Peyer's patch (tissue), 4 donors: ENCODE results near the gene NHLRC4.

Experiments used
- POLR2A ChIP-seq, 2 donors: fragments of 450-650 bp; IDR thresholded peaks; one replicate each; pipeline ENCODE4 v1.5.1; 2017; ENCODE audit warnings: antibody characterized with exemption in 2 of 2, mild to moderate bottlenecking in 2 of 2, moderate library complexity in 2 of 2
- TF ChIP-seq, protein P1 (sequence below), 6 experiments: fragments of 450-650 bp in 4 of 6; fragments of 200-600 bp in 2 of 6; sonication (generic) in 1 of 6; IDR thresholded peaks; one replicate each; pipeline ENCODE4 v1.5.1; 2017 to 2019; ENCODE audit warnings: antibody characterized with exemption in 6 of 6, mild to moderate bottlenecking in 3 of 6, moderate library complexity in 1 of 6

DNA sequence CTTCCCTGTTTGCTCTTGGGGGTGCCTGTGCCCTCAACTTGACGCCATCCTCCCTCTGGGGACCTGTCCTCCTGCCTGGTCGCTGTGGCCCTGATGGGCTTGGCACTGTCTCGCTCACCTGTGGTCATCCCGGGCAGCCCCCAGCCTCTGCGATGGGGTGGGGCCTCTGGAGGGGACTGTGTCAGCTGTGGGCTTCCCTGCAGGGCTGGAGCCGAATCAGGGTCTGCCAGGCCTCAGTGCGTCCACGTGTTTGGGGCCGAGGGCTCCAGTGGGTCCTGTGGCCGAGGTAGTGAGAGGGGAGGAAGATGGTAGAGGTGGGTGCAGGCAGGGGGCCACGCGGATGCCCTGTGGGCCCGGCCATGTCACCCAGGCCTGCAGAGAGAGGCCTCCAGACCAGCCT lies 11.0 kb downstream of the NHLRC4 start:
- TF ChIP-seq, protein P1, sequence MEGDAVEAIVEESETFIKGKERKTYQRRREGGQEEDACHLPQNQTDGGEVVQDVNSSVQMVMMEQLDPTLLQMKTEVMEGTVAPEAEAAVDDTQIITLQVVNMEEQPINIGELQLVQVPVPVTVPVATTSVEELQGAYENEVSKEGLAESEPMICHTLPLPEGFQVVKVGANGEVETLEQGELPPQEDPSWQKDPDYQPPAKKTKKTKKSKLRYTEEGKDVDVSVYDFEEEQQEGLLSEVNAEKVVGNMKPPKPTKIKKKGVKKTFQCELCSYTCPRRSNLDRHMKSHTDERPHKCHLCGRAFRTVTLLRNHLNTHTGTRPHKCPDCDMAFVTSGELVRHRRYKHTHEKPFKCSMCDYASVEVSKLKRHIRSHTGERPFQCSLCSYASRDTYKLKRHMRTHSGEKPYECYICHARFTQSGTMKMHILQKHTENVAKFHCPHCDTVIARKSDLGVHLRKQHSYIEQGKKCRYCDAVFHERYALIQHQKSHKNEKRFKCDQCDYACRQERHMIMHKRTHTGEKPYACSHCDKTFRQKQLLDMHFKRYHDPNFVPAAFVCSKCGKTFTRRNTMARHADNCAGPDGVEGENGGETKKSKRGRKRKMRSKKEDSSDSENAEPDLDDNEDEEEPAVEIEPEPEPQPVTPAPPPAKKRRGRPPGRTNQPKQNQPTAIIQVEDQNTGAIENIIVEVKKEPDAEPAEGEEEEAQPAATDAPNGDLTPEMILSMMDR (IDR thresholded peaks at IDR 0.05), result no peak
- no peak for TF ChIP-seq POLR2A (IDR thresholded peaks at IDR 0.05)
